OCI-LY7 (cell line): ENCODE measurements around the gene SP6. TPM values are rescaled to one million over a fixed set of nuclear protein-coding genes. Genes with fewer than 3 reads are reported as not detected.

ENCODE experiments used
- BruUV-seq: library from RNA; stranded (reverse); fragments of 400-500 nt; replicated peaks from 2 replicates; lab custom pipeline; 2021; lab: Mats Ljungman, UMichigan
- CTCF ChIA-PET: fragments of 300-600 bp; sonication (Branson Sonifier 250); formaldehyde crosslinking; loops from one replicate; lab custom pipeline; 2022; ENCODE audit warnings: antibody characterized with exemption; ENCODE audit not compliant: unreplicated experiment; lab: Charles Lee
- POLR2A ChIA-PET: fragments of 300-600 bp; sonication (Branson Sonifier 250); formaldehyde crosslinking; loops from one replicate; lab custom pipeline; 2022; ENCODE audit warnings: antibody characterized with exemption; lab: Charles Lee
- DNase-seq: peaks from one replicate; pipeline ENCODE4 v3.0.0-alpha.2; 2015; ENCODE audit warnings: low spot score
- H2AFZ ChIP-seq: fragments of 200-600 bp; sonication (generic), shearing (Covaris generic); 2 replicates; pipeline ENCODE4 v1.6.1; 2014; ENCODE audit warnings: mild to moderate bottlenecking, antibody characterized with exemption, low read length, moderate library complexity
- H3K27ac ChIP-seq: fragments of 200-600 bp; sonication (generic); 2 replicates; pipeline ENCODE4 v1.5.1; 2014; ENCODE audit warnings: mixed run types, low read depth, mild to moderate bottlenecking, moderate library complexity, low read length, inconsistent platforms; ENCODE audit not compliant: poor library complexity, severe bottlenecking
- H3K36me3 ChIP-seq: fragments of 200-600 bp; sonication (generic); 2 replicates; pipeline ENCODE4 v1.6.1; 2014; ENCODE audit warnings: mild to moderate bottlenecking, antibody characterized with exemption, low read length, moderate library complexity, mixed read lengths; ENCODE audit not compliant: insufficient read depth
- H3K4me1 ChIP-seq: fragments of 200-600 bp; sonication (generic); 2 replicates; pipeline ENCODE4 v1.5.1; 2014; ENCODE audit warnings: mild to moderate bottlenecking, low read length; ENCODE audit not compliant: insufficient read depth, poor library complexity, severe bottlenecking
- H3K4me2 ChIP-seq: fragments of 200-600 bp; sonication (generic); 2 replicates; pipeline ENCODE4 v1.6.1; 2014; ENCODE audit warnings: mild to moderate bottlenecking, low read length
- H3K4me3 ChIP-seq: fragments of 200-600 bp; sonication (generic); 2 replicates; pipeline ENCODE4 v1.5.1; 2014; ENCODE audit warnings: mild to moderate bottlenecking, low read depth, low read length; ENCODE audit not compliant: poor library complexity, severe bottlenecking
- H3K79me2 ChIP-seq: fragments of 200-600 bp; sonication (generic); 2 replicates; pipeline ENCODE4 v1.6.1; 2016; ENCODE audit warnings: low read depth, mild to moderate bottlenecking, low read length, moderate library complexity, mixed read lengths; ENCODE audit not compliant: insufficient read depth
- H3K9me2 ChIP-seq: fragments of 200-600 bp; sonication (generic); 2 replicates; pipeline ENCODE4 v1.6.1; 2016; ENCODE audit warnings: mild to moderate bottlenecking, low read length, mixed read lengths; ENCODE audit not compliant: insufficient read depth
- H3K9me3 ChIP-seq: fragments of 200-600 bp; sonication (generic); 2 replicates; pipeline ENCODE4 v1.6.1; 2014; ENCODE audit warnings: mild to moderate bottlenecking, mixed run types, low read length, mixed read lengths
- H4K20me1 ChIP-seq: fragments of 200-600 bp; sonication (generic); 2 replicates; pipeline ENCODE4 v1.6.1; 2014; ENCODE audit warnings: mild to moderate bottlenecking, antibody characterized with exemption, low read length, moderate library complexity, mixed read lengths; ENCODE audit not compliant: insufficient read depth
- EZH2phosphoT487 ChIP-seq: fragments of 200-600 bp; sonication (generic); IDR thresholded peaks from 2 replicates; pipeline ENCODE4 v1.6.1; 2018; ENCODE audit warnings: low read depth, borderline replicate concordance, mild to moderate bottlenecking, mixed run types, antibody characterized with exemption, low read length, moderate library complexity, mixed read lengths
- intact Hi-C: fragments of 100-400 bp; cut with micrococcal nuclease; formaldehyde crosslinking; loops from one replicate; pipeline ENCODE4 v1.10.0; 2022; ENCODE audit not compliant: unreplicated experiment
- total RNA-seq, 2 experiments: library from RNA; depleted of rRNA in 1 of 2; stranded (reverse); fragments of >200 nt in 1 of 2; shearing (Covaris generic) in 1 of 2; gene quantifications; 2 replicates each; pipeline ENCODE4 v1.2.3, GENCODE V29; 2014 to 2022
- TF ChIP-seq, protein P1 (sequence below): fragments of 200-600 bp; sonication (generic); conservative IDR thresholded peaks from 2 replicates; pipeline ENCODE4 v1.5.1; 2014; ENCODE audit warnings: mild to moderate bottlenecking, antibody characterized with exemption, low read length, moderate library complexity, mixed read lengths

Gene SP6
- total RNA-seq, 2 experiments from 2014 or later: 0.08 to 0.22 TPM

DNA sequence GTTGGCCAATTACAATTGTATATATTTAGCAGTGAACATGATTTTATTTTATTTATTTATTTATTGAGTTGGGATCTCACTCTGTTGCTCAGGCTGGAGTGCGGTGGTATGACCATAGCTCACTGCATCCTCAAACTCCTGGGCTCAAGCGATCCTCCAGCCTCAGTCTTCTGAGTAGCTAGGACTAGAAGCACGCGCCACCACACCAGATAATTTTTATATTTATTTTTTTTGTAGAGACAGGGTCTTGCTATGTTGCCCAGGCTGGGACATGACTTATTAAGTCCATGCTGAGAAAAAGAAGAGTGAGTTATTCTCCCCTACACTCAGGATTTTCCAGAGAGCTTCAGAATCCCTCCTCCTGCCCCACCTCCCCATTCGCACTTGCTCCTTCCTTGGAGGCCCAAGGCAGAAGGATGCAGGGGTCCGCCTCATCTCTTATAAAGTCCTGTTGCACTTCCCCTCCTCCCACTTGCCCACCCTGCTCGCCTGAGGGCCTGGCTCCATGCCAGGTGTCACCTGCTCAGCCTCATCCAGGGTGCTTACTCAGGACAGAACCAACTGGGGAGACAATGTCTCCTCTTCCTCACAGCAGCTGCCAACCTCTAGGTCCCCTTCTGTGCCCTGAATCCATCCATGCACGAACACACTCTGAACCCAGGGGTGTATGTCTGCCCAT lies 29.0 kb upstream of the SP6 start:
- DNase-seq: no peak
- Histone ChIP-seq H3K4me2 (no peak overlapping the region), H3K36me3 (no peaks in the 10 kb centered on the region), H2AFZ (no peak overlapping the region), H3K4me3 (no peak overlapping the region), H3K9me2 (no peaks in the 10 kb centered on the region), H3K4me1 (peaks cover 2% of the 10 kb centered on the region), H3K9me3 (no peaks in the 10 kb centered on the region), H3K79me2 (no peaks in the 10 kb centered on the region), H4K20me1 (no peaks in the 10 kb centered on the region), H3K27ac (no peak overlapping the region)
- ChIA-PET CTCF (no interaction called here), POLR2A (no interaction called here)
- intact Hi-C loops: no loop called here
- TF ChIP-seq EZH2phosphoT487: no peak
- TF ChIP-seq, protein P1, sequence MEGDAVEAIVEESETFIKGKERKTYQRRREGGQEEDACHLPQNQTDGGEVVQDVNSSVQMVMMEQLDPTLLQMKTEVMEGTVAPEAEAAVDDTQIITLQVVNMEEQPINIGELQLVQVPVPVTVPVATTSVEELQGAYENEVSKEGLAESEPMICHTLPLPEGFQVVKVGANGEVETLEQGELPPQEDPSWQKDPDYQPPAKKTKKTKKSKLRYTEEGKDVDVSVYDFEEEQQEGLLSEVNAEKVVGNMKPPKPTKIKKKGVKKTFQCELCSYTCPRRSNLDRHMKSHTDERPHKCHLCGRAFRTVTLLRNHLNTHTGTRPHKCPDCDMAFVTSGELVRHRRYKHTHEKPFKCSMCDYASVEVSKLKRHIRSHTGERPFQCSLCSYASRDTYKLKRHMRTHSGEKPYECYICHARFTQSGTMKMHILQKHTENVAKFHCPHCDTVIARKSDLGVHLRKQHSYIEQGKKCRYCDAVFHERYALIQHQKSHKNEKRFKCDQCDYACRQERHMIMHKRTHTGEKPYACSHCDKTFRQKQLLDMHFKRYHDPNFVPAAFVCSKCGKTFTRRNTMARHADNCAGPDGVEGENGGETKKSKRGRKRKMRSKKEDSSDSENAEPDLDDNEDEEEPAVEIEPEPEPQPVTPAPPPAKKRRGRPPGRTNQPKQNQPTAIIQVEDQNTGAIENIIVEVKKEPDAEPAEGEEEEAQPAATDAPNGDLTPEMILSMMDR: no peak
- BruUV-seq: no TSS peak

DNA sequence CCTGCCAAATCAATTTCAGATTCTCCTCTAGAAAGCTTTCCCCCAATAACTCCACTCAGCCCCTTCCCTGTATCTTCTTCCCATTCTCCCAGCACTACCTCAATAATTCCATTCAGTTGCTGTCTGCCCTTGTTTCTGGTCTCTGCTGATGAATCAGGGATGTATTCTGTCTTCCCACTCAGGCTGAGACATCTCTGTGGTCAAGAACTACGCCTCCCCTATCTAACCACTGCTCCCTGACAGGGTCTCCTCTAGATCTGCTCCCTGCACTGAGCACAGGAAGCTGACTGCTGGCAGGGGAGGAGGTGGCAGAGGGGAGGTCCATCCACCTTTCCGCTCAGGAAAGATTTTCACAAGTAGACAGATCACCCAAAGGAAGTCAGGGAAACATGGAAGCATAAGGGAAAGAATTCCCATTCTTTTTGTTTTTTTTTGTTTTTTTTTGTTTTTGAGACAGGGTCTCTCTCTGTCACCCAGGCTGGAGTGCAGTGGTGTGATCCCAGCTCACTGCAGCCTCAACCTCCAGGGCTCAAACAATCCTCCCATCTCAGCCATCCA lies 28.1 kb upstream of the SP6 start:
- Histone ChIP-seq H3K9me2 (no peaks in the 10 kb centered on the region), H2AFZ (no peak overlapping the region), H3K4me1 (no peaks in the 10 kb centered on the region), H3K4me2 (no peak overlapping the region), H4K20me1 (no peaks in the 10 kb centered on the region), H3K79me2 (no peaks in the 10 kb centered on the region), H3K27ac (no peak overlapping the region), H3K4me3 (no peak overlapping the region), H3K9me3 (no peaks in the 10 kb centered on the region), H3K36me3 (no peaks in the 10 kb centered on the region)
- ChIA-PET CTCF (no interaction called here), POLR2A (no interaction called here)
- no peak for TF ChIP-seq EZH2phosphoT487
- TF ChIP-seq, protein P1: no peak
- no TSS peak for BruUV-seq
- DNase-seq: no peak
- intact Hi-C loops: no loop called here
